ENCODE results near the gene A3GALT2. TPM values are rescaled to one million over a fixed set of nuclear protein-coding genes. Genes with fewer than 3 reads are reported as not detected.

A3GALT2 gene
- not detected in 2 replicates for total RNA-seq

GRCh38 chr1:33320619-33321165 lies at the start of gene A3GALT2:
Gene A3GALT2 (minus strand): TSS chr1:33321098. CDS start chr1:33321098, 0 bp downstream.

Other genes starting within 250 kb of the A3GALT2 start
- 2.8 and 3.1 TPM in 2 replicates for gene AZIN2, start 239.9 kb downstream of the A3GALT2 start, total RNA-seq
- 5.1 and 7.3 TPM in 2 replicates for gene TRIM62, start 139.1 kb downstream of the A3GALT2 start, total RNA-seq
- gene ZNF362, start 64.6 kb downstream of the A3GALT2 start, total RNA-seq = 8.5 and 8.7 TPM in 2 replicates
- gene PHC2, start 110.0 kb upstream of the A3GALT2 start, total RNA-seq = 52.5 and 73.3 TPM in 2 replicates
- gene ZSCAN20, start 151.5 kb upstream of the A3GALT2 start, total RNA-seq = 3.1 and 4.6 TPM in 2 replicates